BE2C (cell line): Measurements from ENCODE around the gene DSTN.

Source experiments
- DNase-seq: peaks from one replicate; pipeline ENCODE4 v3.0.0-alpha.2; 2020
- H3K27me3 ChIP-seq: fragments of 250-450 bp; sonication (Bioruptor Pico); 2 replicates; pipeline ENCODE4 v1.5.1; 2020; ENCODE audit warnings: mild to moderate bottlenecking
- H3K36me3 ChIP-seq: fragments of 250-450 bp; sonication (Bioruptor Pico); 2 replicates; pipeline ENCODE4 v1.5.1; 2020; ENCODE audit warnings: mild to moderate bottlenecking
- H3K4me1 ChIP-seq: fragments of 250-450 bp; sonication (Bioruptor Pico); 2 replicates; pipeline ENCODE4 v1.5.1; 2020
- H3K4me3 ChIP-seq: 2 replicates; pipeline ENCODE4 v1.5.1; 2011; ENCODE audit warnings: low read depth, low read length
- H3K9me3 ChIP-seq: fragments of 250-450 bp; sonication (Bioruptor Pico); 2 replicates; pipeline ENCODE4 v1.5.1; 2020
- TF ChIP-seq, protein P1 (sequence below): IDR thresholded peaks from 2 replicates; pipeline ENCODE4 v1.5.1; 2012; ENCODE audit warnings: mild to moderate bottlenecking, low read depth, low read length

DSTN gene

DNA sequence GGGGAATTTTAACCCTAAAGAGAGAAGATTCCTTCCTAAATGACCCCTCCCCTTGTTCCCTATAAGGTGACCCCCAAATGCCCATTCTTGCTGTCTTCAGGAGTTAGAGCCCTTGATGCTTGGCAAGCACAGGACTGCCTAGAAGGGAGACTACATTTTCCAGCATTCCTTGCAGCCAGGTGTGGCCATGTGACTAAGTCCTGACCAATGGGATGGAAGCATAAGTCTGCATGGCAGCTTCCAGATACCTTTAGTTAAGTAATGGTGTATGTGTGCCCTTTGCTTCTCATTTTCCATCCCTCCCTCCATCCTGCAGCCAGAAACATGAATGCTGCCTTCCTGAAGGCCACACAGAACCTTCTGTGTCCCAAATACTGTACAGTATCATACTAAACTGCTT is 44.2 kb upstream of the DSTN start:
- Histone ChIP-seq H3K36me3 (no peaks in the 10 kb centered on the region), H3K9me3 (no peaks in the 10 kb centered on the region), H3K4me1 (no peaks in the 10 kb centered on the region), H3K4me3 (no peak overlapping the region), H3K27me3 (no peaks in the 10 kb centered on the region)
- DNase-seq, result peak; percentile 34
- TF ChIP-seq, protein P1, sequence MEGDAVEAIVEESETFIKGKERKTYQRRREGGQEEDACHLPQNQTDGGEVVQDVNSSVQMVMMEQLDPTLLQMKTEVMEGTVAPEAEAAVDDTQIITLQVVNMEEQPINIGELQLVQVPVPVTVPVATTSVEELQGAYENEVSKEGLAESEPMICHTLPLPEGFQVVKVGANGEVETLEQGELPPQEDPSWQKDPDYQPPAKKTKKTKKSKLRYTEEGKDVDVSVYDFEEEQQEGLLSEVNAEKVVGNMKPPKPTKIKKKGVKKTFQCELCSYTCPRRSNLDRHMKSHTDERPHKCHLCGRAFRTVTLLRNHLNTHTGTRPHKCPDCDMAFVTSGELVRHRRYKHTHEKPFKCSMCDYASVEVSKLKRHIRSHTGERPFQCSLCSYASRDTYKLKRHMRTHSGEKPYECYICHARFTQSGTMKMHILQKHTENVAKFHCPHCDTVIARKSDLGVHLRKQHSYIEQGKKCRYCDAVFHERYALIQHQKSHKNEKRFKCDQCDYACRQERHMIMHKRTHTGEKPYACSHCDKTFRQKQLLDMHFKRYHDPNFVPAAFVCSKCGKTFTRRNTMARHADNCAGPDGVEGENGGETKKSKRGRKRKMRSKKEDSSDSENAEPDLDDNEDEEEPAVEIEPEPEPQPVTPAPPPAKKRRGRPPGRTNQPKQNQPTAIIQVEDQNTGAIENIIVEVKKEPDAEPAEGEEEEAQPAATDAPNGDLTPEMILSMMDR, result no peak

GRCh38 chr20:17529586-17529985 is 40.3 kb upstream of the DSTN start:
- H3K36me3 ChIP-seq, result no peaks in the 10 kb centered on the region
- TF ChIP-seq, protein P1, result no peak
- no peak overlapping the region for H3K4me3 ChIP-seq
- peaks cover 8% of the 10 kb centered on the region; the same call in 1 of the 2 replicates for H3K4me1 ChIP-seq
- no peaks in the 10 kb centered on the region for H3K9me3 ChIP-seq
- H3K27me3 ChIP-seq, result no peaks in the 10 kb centered on the region
- DNase-seq, result no peak

DNA sequence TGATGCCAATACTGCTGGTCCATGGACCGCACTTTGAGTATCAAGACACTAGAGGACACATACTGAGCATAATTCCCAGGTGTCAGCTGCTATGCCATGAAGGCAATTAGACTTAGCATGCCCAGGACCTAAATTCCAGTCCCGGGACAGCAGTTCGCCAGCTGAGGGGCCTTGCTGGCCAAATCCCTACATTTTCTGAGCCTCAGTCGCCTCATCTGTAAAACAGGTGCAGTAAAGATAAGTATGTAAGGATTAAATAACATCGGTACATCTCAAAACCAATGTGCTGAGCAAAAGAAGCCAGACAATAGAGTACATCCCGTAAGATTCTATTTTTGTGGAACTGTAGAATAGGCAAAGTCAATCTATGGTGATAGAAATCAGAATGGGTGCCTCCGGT is 39.7 kb upstream of the DSTN start:
- TF ChIP-seq, protein P1, result no peak
- H3K4me3 ChIP-seq, result no peak overlapping the region

GRCh38 chr20:17530716-17531664 is 38.9 kb upstream of the DSTN start, which contains the start of gene BFSP1:
Gene BFSP1, minus strand, starts transcription at chr20:17531379. Its CDS starts 50 bp downstream, at chr20:17531329.
- DNase-seq, result peak; percentile 75
- TF ChIP-seq, protein P1, result no peak

More for the DNA sequence above, 39.7 kb upstream of the DSTN start:
- DNase-seq, result no peak
- no peaks in the 10 kb centered on the region for H3K9me3 ChIP-seq
- H3K36me3 ChIP-seq, result no peaks in the 10 kb centered on the region
- peaks cover 8% of the 10 kb centered on the region; the same call in 1 of the 2 replicates for H3K4me1 ChIP-seq
- no peaks in the 10 kb centered on the region for H3K27me3 ChIP-seq

DNA sequence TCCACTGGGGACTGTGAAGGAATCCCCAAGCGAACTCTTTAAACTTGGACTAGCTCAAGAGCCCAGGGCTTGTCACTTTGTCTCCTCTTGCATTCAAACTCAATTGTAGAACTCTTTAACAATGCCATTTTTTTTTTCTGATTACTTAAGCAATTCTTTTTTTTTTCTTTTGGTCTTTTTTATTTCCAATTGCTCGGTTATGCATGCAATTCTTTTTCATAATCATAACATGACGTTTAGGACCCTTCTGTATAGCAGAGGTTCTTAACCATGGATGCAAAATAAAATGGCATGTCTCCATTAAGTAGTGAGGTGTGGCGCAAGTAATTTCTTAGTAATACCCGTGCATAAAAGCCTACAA is 38.2 kb upstream of the DSTN start:
- no peaks in the 10 kb centered on the region for H3K27me3 ChIP-seq
- H3K4me1 ChIP-seq, result peaks cover 8% of the 10 kb centered on the region; the same call in 1 of the 2 replicates
- H3K9me3 ChIP-seq, result no peaks in the 10 kb centered on the region
- TF ChIP-seq, protein P1, result no peak
- H3K36me3 ChIP-seq, result no peaks in the 10 kb centered on the region
- no peak for DNase-seq
- H3K4me3 ChIP-seq, result peak overlapping the region; percentile 75

More at GRCh38 chr20:17530716-17531664, 38.9 kb upstream of the DSTN start, which contains the start of gene BFSP1:
- Histone ChIP-seq H3K27me3 (no peaks in the 10 kb centered on the region), H3K36me3 (no peaks in the 10 kb centered on the region), H3K4me1 (peaks cover 8% of the 10 kb centered on the region; the same call in 1 of the 2 replicates), H3K4me3 (peak within 1 kb of the TSS; percentile 75), H3K9me3 (no peaks in the 10 kb centered on the region)

GRCh38 chr20:17533396-17533795 is 36.5 kb upstream of the DSTN start:
- no peak overlapping the region for H3K4me3 ChIP-seq
- no peaks in the 10 kb centered on the region for H3K36me3 ChIP-seq
- peak; percentile 62 for DNase-seq
- TF ChIP-seq, protein P1, result no peak
- H3K9me3 ChIP-seq, result no peaks in the 10 kb centered on the region
- H3K27me3 ChIP-seq, result no peaks in the 10 kb centered on the region
- H3K4me1 ChIP-seq, result peaks cover 8% of the 10 kb centered on the region
